Activated T-cell treated with anti-CD3 and anti-CD28 coated beads, Interleukin-2, amount 50 U/mL, for 24 hours (primary cell): ENCODE results near the gene SCYGR5.
"Not testable (repeated sequence)": the region's sequence is repeated elsewhere in the genome, so short reads cannot be mapped to it uniquely, and the experiment has no call there.

Experiments
- DNase-seq: peaks from one replicate; pipeline ENCODE4 v3.0.0-alpha.2; 2020
- H3K27ac Mint-ChIP-seq: 2 replicates; pipeline ENCODE4 v1.8.0; 2020; ENCODE audit warnings: mild to moderate bottlenecking, mixed read lengths
- H3K27me3 Mint-ChIP-seq: 2 replicates; pipeline ENCODE4 v1.8.0; 2020; ENCODE audit warnings: mixed read lengths
- H3K36me3 Mint-ChIP-seq: 2 replicates; pipeline ENCODE4 v1.8.0; 2020; ENCODE audit warnings: low read depth, mixed read lengths
- H3K4me1 Mint-ChIP-seq: 2 replicates; pipeline ENCODE4 v1.8.0; 2020; ENCODE audit warnings: low read depth, mixed read lengths
- H3K4me3 Mint-ChIP-seq: 2 replicates; pipeline ENCODE4 v1.8.0; 2020; ENCODE audit warnings: mild to moderate bottlenecking, moderate library complexity, mixed read lengths
- H3K9me3 Mint-ChIP-seq: 2 replicates; pipeline ENCODE4 v1.8.0; 2020; ENCODE audit warnings: mixed read lengths

Gene SCYGR5, protein sequence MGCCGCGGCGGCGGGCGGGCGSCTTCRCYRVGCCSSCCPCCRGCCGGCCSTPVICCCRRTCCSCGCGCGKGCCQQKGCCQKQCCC

GRCh38 chr2:227666631-227667170, at the start of gene SCYGR5:
Gene SCYGR5, plus strand, starts transcription at chr2:227666804. Its CDS starts 0 bp downstream, at chr2:227666804.
- H3K4me1 Mint-ChIP-seq, H3K4me3 Mint-ChIP-seq, H3K36me3 Mint-ChIP-seq, H3K27ac Mint-ChIP-seq, H3K27me3 Mint-ChIP-seq, H3K9me3 Mint-ChIP-seq, DNase-seq: not testable (repeated sequence)

GRCh38 chr2:227617316-227618230, 49.0 kb upstream of the SCYGR5 start, which contains the start of gene SCYGR4:
Gene SCYGR4, plus strand, starts transcription at chr2:227617498. Its CDS starts 0 bp downstream, at chr2:227617498.
- Mint-ChIP-seq H3K27ac (no peak within 1 kb of the TSS), H3K4me1 (no peaks in the 10 kb centered on the region), H3K9me3 (no peaks in the 10 kb centered on the region), H3K36me3 (no peaks in the 10 kb centered on the region), H3K4me3 (no peak within 1 kb of the TSS), H3K27me3 (peaks cover 20% of the 10 kb centered on the region)
- no peak for DNase-seq

DNA sequence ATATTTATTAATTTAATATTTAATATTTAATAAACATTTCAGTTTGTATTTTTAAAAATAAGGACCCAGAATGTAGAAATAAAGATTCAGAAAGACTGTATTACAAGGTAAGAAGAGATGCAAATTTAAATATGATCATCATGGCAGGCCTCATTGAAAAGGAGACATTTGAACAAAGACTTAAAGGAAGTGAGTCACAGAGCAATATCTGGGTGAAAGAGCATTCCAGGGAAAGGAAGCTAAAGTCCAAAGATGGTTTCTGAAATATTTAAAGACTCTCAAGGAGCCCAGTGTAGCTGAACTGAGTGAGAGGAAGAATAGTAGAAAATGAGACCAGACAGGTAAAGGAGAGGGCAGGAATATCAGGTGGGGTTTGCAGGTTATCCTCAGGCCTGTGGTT, 43.4 kb upstream of the SCYGR5 start:
- Mint-ChIP-seq H3K27me3 (peaks cover under 1% of the 10 kb centered on the region), H3K9me3 (no peaks in the 10 kb centered on the region), H3K36me3 (no peaks in the 10 kb centered on the region), H3K4me3 (no peak overlapping the region), H3K4me1 (no peaks in the 10 kb centered on the region), H3K27ac (no peak overlapping the region)
- no peak for DNase-seq

DNA sequence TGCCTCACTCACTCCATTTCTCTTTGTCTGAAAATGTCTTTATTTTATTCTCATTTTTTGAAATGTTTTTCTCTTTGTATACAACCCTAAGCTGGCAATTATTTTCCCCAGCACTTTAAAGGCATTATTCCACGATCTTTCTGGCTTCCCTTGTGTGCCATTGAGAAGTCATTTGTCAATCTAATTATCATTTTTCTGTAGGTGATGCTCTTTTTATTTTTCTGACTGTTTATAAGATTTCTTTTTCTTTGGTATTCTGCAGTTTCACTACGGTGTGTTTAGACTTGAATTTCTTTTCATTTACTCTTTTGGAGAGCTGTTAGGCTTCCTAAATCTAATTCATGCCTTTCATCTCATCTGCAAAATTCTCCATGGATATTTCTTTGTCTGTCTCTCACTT, 41.2 kb upstream of the SCYGR5 start:
- Mint-ChIP-seq H3K27ac (no peak overlapping the region), H3K9me3 (no peaks in the 10 kb centered on the region), H3K4me1 (no peaks in the 10 kb centered on the region), H3K27me3 (peaks cover 20% of the 10 kb centered on the region), H3K4me3 (no peak overlapping the region), H3K36me3 (no peaks in the 10 kb centered on the region)
- no peak for DNase-seq

DNA sequence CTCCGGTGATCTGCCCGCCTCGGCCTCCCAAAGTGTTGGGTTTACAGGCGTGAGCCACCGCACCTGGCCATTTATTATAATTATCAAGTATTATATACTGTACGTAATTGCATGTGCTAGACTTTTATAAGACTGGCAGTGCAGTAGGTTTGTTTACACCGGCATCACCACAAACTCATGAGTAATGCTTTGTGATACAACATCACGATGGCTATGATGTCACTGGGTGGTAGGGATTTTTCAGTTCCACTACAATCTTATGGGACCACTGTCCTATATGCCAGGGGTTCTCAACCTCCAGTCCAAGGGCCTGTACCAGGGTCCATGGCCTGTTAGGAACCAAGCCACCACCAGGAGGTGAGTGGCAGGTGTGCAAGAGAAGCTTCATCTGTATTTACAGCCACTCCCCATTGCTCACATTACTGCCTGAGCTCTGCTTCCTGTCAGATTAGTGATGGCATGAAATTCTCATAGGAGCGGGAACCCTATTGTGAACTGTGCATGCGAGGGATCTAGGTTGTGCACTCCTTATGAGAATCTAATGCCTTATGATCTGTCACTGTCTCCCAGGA, 39.9 kb upstream of the SCYGR5 start:
- H3K36me3 Mint-ChIP-seq, result no peaks in the 10 kb centered on the region
- H3K27me3 Mint-ChIP-seq, result peaks cover 31% of the 10 kb centered on the region
- no peak overlapping the region for H3K27ac Mint-ChIP-seq
- no peak overlapping the region for H3K4me3 Mint-ChIP-seq
- DNase-seq, result no peak
- H3K9me3 Mint-ChIP-seq, result no peaks in the 10 kb centered on the region
- no peaks in the 10 kb centered on the region for H3K4me1 Mint-ChIP-seq

DNA sequence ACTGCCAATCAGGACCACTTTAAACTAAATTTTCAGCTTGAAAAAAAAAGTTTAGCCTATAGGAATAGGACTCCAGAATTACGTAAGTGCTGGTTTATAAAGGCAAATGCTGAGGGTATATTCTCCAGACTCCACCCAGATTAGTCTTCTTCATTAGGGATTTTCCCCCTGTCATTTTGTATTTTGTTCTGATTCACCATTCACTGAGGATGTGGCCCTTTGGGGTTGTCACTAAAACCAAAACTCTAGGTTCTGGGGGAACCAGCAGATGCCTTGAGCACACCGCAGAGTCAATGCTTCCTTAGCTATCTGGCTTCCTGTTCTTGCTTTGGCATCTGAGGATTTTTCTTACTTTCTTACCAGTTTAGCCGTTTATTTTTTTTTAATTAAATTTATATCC, 38.8 kb upstream of the SCYGR5 start:
- no peak for DNase-seq
- Mint-ChIP-seq H3K4me1 (no peaks in the 10 kb centered on the region), H3K27me3 (peaks cover 38% of the 10 kb centered on the region)

GRCh38 chr2:227629435-227629834, 37.2 kb upstream of the SCYGR5 start:
- no peaks in the 10 kb centered on the region for H3K4me1 Mint-ChIP-seq
- no peaks in the 10 kb centered on the region for H3K36me3 Mint-ChIP-seq
- H3K9me3 Mint-ChIP-seq, result no peaks in the 10 kb centered on the region
- H3K4me3 Mint-ChIP-seq, result no peak overlapping the region
- H3K27ac Mint-ChIP-seq, result no peak overlapping the region
- H3K27me3 Mint-ChIP-seq, result peaks cover 41% of the 10 kb centered on the region
- no peak for DNase-seq

More for the DNA sequence above, 38.8 kb upstream of the SCYGR5 start:
- H3K9me3 Mint-ChIP-seq, result no peaks in the 10 kb centered on the region
- no peak overlapping the region for H3K27ac Mint-ChIP-seq
- no peak overlapping the region for H3K4me3 Mint-ChIP-seq
- no peaks in the 10 kb centered on the region for H3K36me3 Mint-ChIP-seq

DNA sequence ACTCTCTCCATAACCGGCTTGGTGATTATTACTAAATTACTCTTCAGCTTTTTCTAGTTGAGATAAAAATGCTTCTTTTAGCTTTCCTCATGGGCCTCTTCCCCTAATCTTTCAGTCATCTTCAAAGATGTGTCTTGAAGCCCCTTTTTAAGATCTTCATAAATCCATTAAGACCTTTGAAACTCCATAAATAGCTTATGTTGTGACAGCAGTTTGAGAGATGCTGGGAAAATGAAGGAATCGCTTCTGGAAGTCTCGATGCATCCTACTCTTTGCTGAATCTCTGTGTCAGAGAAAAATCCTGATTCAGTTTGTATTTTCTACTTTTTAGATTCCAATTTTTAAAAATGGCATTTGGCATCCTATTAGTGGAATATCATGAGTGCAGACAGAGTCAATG, 36.3 kb upstream of the SCYGR5 start:
- no peaks in the 10 kb centered on the region for H3K36me3 Mint-ChIP-seq
- H3K27ac Mint-ChIP-seq, result no peak overlapping the region
- H3K4me1 Mint-ChIP-seq, result no peaks in the 10 kb centered on the region

DNA sequence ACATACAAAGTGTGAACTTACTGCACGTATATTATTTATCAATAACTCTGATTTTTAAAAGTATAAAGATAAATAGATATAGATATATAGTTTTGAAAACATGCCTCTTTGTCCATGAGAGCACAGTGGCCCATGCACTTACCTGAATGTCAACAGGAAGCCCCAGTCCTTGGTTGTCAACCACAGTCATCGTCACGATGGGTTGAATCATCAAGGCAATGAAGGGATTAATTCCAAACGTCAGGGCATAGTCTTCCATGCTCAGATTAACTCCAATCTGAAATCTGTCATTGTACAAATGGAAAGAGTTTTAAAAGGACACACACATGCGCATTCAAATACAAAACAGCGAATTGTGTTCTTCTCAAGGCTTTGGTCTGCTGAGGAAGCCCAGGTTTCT, 33.8 kb upstream of the SCYGR5 start:
- H3K36me3 Mint-ChIP-seq, result no peaks in the 10 kb centered on the region
- H3K4me1 Mint-ChIP-seq, result no peaks in the 10 kb centered on the region
- no peaks in the 10 kb centered on the region for H3K9me3 Mint-ChIP-seq
- H3K27me3 Mint-ChIP-seq, result peaks cover 44% of the 10 kb centered on the region
- no peak for DNase-seq
- H3K4me3 Mint-ChIP-seq, result no peak overlapping the region
- no peak overlapping the region for H3K27ac Mint-ChIP-seq

More for the DNA sequence above, 36.3 kb upstream of the SCYGR5 start:
- H3K27me3 Mint-ChIP-seq, result peaks cover 44% of the 10 kb centered on the region
- H3K4me3 Mint-ChIP-seq, result no peak overlapping the region
- DNase-seq, result no peak
- H3K9me3 Mint-ChIP-seq, result no peaks in the 10 kb centered on the region

GRCh38 chr2:227634201-227634600, 32.4 kb upstream of the SCYGR5 start:
- Mint-ChIP-seq H3K9me3 (no peaks in the 10 kb centered on the region), H3K4me3 (no peak overlapping the region), H3K36me3 (no peaks in the 10 kb centered on the region), H3K4me1 (no peaks in the 10 kb centered on the region), H3K27me3 (peaks cover 34% of the 10 kb centered on the region), H3K27ac (no peak overlapping the region)
- no peak for DNase-seq

DNA sequence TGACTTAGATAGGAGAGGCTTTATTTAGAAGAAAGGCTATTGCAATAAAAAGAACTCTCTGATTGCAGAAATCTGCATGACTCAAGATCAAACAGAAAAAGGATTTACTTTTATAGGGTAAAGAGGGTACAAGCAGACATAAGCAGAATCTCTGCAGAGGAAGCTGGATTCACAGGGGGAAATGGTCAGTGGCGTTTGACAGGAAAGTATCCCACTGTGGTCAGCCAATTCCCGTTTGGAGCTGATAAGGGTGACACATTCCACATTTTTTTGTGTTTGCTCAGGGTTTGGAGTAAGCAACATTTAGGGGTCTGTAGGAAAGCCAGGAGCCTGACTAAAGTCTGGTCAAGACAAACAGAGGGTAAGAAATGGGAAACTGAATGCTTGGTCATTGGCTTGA, 23.9 kb upstream of the SCYGR5 start:
- H3K4me1 Mint-ChIP-seq, result no peaks in the 10 kb centered on the region
- H3K36me3 Mint-ChIP-seq, result no peaks in the 10 kb centered on the region
- DNase-seq, result no peak
- H3K4me3 Mint-ChIP-seq, result no peak overlapping the region
- peaks cover 5% of the 10 kb centered on the region for H3K27me3 Mint-ChIP-seq
- H3K27ac Mint-ChIP-seq, result no peak overlapping the region
- H3K9me3 Mint-ChIP-seq, result no peaks in the 10 kb centered on the region

DNA sequence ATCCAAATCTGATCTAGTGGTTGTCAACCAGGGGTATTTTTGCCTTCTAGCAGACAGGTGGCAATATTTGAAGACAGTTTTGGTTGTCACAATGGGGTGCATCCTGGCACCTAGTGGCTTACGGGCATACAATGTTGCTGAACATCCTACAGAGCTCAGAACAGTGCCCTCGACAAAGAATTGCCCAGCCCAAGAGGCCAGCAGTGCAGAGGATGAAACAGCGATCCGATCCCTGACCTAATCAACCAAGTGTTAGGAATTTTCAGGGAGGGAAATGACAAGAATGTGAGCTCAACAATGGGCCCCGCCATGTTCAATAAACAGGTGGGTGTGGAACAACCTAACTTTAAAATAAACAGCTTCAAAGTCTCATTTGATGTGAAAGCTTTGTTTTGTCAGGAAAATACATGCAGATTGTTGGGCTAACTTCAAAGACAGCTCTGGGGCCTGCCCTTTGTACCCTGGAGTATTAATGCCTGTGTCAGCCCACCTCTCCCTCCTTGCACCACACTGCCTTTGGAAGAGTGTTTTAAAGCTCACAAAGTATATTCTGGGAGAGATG, 22.5 kb upstream of the SCYGR5 start:
- no peak overlapping the region for H3K4me3 Mint-ChIP-seq

GRCh38 chr2:227653419-227653818, 13.2 kb upstream of the SCYGR5 start:
- Mint-ChIP-seq H3K27ac (no peak overlapping the region), H3K4me3 (no peak overlapping the region), H3K27me3 (peaks cover 12% of the 10 kb centered on the region), H3K36me3 (no peaks in the 10 kb centered on the region), H3K4me1 (peaks cover 3% of the 10 kb centered on the region), H3K9me3 (no peaks in the 10 kb centered on the region)
- no peak for DNase-seq

More for the DNA sequence above, 22.5 kb upstream of the SCYGR5 start:
- Mint-ChIP-seq H3K9me3 (no peaks in the 10 kb centered on the region), H3K4me1 (no peaks in the 10 kb centered on the region), H3K27me3 (peaks cover 5% of the 10 kb centered on the region), H3K36me3 (no peaks in the 10 kb centered on the region), H3K27ac (no peak overlapping the region)
- no peak for DNase-seq

DNA sequence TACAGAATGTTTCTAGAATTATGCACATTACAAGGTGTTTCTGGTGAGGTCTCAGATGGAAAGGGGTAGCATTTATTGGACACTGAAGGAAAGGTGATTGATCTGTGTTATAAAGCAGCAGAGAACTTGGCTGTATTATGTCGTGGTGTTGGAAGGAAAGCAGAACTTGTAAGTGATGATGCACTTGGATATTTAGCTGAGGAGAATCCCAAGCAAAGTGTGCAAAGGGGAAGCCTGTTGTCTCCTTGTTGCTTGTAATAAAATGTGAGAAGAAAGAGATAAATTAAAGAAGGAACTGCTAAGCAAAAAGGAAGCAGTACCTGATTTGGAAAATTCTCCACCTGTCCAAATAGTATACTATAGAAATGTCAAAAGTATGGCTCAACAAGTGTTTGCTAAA, 12.2 kb upstream of the SCYGR5 start:
- Mint-ChIP-seq H3K27me3 (peaks cover 12% of the 10 kb centered on the region), H3K27ac (no peak overlapping the region), H3K4me3 (no peak overlapping the region), H3K4me1 (peaks cover 3% of the 10 kb centered on the region), H3K9me3 (no peaks in the 10 kb centered on the region), H3K36me3 (no peaks in the 10 kb centered on the region)
- no peak for DNase-seq
